ENCODE results near the gene RASL10A.

The RASL10A gene

GRCh38 chr22:29267462-29267857, 48.0 kb downstream of the RASL10A start:
- no peaks in the 10 kb centered on the region for H3K9me3 ChIP-seq (ENCODE audit: insufficient read depth, low read depth, low read length)
- peaks cover 73% of the 10 kb centered on the region for H3K79me2 ChIP-seq (ENCODE audit: insufficient read depth, low read length)
- H3K27me3 ChIP-seq (ENCODE audit: insufficient read depth, low read length, poor library complexity, severe bottlenecking) = peaks cover 6% of the 10 kb centered on the region
- H4K20me1 ChIP-seq (ENCODE audit: insufficient read depth, low read length, poor library complexity, severe bottlenecking) = peaks cover 46% of the 10 kb centered on the region
- peak overlapping the region; percentile 100 for H3K4me2 ChIP-seq (ENCODE audit: low read depth, low read length, poor library complexity, severe bottlenecking)
- H3K9me2 ChIP-seq (replicated peaks; ENCODE audit: low read depth, low read length) = no peaks in the 10 kb centered on the region
- H3K9ac ChIP-seq (ENCODE audit: low read depth, low read length, poor library complexity, severe bottlenecking) = peak overlapping the region; percentile 99
- peaks cover 15% of the 10 kb centered on the region for H3K36me3 ChIP-seq (ENCODE audit: insufficient read depth, low read length)
- H3K4me3 ChIP-seq (ENCODE audit: low read length, poor library complexity, severe bottlenecking) = peak overlapping the region; percentile 94
- H3K4me1 ChIP-seq (ENCODE audit: insufficient read depth, low read length, poor library complexity, severe bottlenecking) = peaks cover 46% of the 10 kb centered on the region
- H3F3A ChIP-seq (ENCODE audit: low read depth) = 0 out of 2 replicates have a peak, but pooled peaks cover under 1% of the 10 kb centered on the region
- no peak for TF ChIP-seq CTCF (conservative IDR thresholded peaks at IDR 0.05; ENCODE audit: low read length)
- no peak for TF ChIP-seq EZH2phosphoT487 (IDR thresholded peaks at IDR 0.05; ENCODE audit: borderline replicate concordance)
- peak overlapping the region; percentile 94 for H2AFZ ChIP-seq (ENCODE audit: low read length)

- Histone ChIP-seq H2AFZ (ENCODE audit: low read length) (peak overlapping the region; percentile 94), H4K20me1 (ENCODE audit: insufficient read depth, low read length, poor library complexity, severe bottlenecking) (peaks cover 40% of the 10 kb centered on the region)
These were observed 48.7 kb downstream of the RASL10A start for GRCh38 chr22:29266564-29267461.

GRCh38 chr22:29265929-29266328, 49.6 kb downstream of the RASL10A start:
- peaks cover 6% of the 10 kb centered on the region for H3K36me3 ChIP-seq (ENCODE audit: insufficient read depth, low read length)
- H4K20me1 ChIP-seq (ENCODE audit: insufficient read depth, low read length, poor library complexity, severe bottlenecking) = peaks cover 31% of the 10 kb centered on the region
- no peaks in the 10 kb centered on the region for H3K9me2 ChIP-seq (replicated peaks; ENCODE audit: low read depth, low read length)
- peak overlapping the region; percentile 99 for H3K9ac ChIP-seq (ENCODE audit: low read depth, low read length, poor library complexity, severe bottlenecking)
- no peak overlapping the region for H2AFZ ChIP-seq (ENCODE audit: low read length)
- peaks cover 31% of the 10 kb centered on the region for H3K4me1 ChIP-seq (ENCODE audit: insufficient read depth, low read length, poor library complexity, severe bottlenecking)
- peak overlapping the region; percentile 94 for H3K4me3 ChIP-seq (ENCODE audit: low read length, poor library complexity, severe bottlenecking)
- 0 out of 2 replicates have a peak, but pooled peaks cover 3% of the 10 kb centered on the region for H3F3A ChIP-seq (ENCODE audit: low read depth)
- peaks cover 58% of the 10 kb centered on the region for H3K79me2 ChIP-seq (ENCODE audit: insufficient read depth, low read length)
- H3K4me2 ChIP-seq (ENCODE audit: low read depth, low read length, poor library complexity, severe bottlenecking) = peak overlapping the region; percentile 100
- TF ChIP-seq CTCF (conservative IDR thresholded peaks at IDR 0.05; ENCODE audit: low read length) (no peak), EZH2phosphoT487 (IDR thresholded peaks at IDR 0.05; ENCODE audit: borderline replicate concordance) (no peak)
- H3K27me3 ChIP-seq (ENCODE audit: insufficient read depth, low read length, poor library complexity, severe bottlenecking) = peaks cover 6% of the 10 kb centered on the region
- no peaks in the 10 kb centered on the region for H3K9me3 ChIP-seq (ENCODE audit: insufficient read depth, low read depth, low read length)

More at GRCh38 chr22:29266564-29267461, 48.7 kb downstream of the RASL10A start:
- peak overlapping the region; percentile 99 for H3K9ac ChIP-seq (ENCODE audit: low read depth, low read length, poor library complexity, severe bottlenecking)
- no peak for TF ChIP-seq EZH2phosphoT487 (IDR thresholded peaks at IDR 0.05; ENCODE audit: borderline replicate concordance)
- TF ChIP-seq CTCF (conservative IDR thresholded peaks at IDR 0.05; ENCODE audit: low read length) = no peak
- peak overlapping the region; percentile 100 for H3K4me2 ChIP-seq (ENCODE audit: low read depth, low read length, poor library complexity, severe bottlenecking)
- peaks cover 9% of the 10 kb centered on the region for H3K36me3 ChIP-seq (ENCODE audit: insufficient read depth, low read length)
- H3K79me2 ChIP-seq (ENCODE audit: insufficient read depth, low read length) = peaks cover 67% of the 10 kb centered on the region
- H3K9me2 ChIP-seq (replicated peaks; ENCODE audit: low read depth, low read length) = no peaks in the 10 kb centered on the region
- H3K4me1 ChIP-seq (ENCODE audit: insufficient read depth, low read length, poor library complexity, severe bottlenecking) = peaks cover 39% of the 10 kb centered on the region
- H3K27me3 ChIP-seq (ENCODE audit: insufficient read depth, low read length, poor library complexity, severe bottlenecking) = peaks cover 6% of the 10 kb centered on the region
- H3F3A ChIP-seq (ENCODE audit: low read depth) = 0 out of 2 replicates have a peak, but pooled peaks cover 3% of the 10 kb centered on the region
- no peaks in the 10 kb centered on the region for H3K9me3 ChIP-seq (ENCODE audit: insufficient read depth, low read depth, low read length)
- H3K4me3 ChIP-seq (ENCODE audit: low read length, poor library complexity, severe bottlenecking) = peak overlapping the region; percentile 94
